ENCODE measurements around the gene TBC1D21. TPM values are rescaled to one million over a fixed set of nuclear protein-coding genes. Genes with fewer than 3 reads are reported as not detected.
A peak's percentile ranks its signal among the peaks of the same experiment; 100 is the strongest.

TBC1D21 gene
- total and polyA plus RNA-seq, 2 of the 8 experiments (the other 6 are each of a cell fraction or from before 2014, with no cell fraction given) = not detected

DNA sequence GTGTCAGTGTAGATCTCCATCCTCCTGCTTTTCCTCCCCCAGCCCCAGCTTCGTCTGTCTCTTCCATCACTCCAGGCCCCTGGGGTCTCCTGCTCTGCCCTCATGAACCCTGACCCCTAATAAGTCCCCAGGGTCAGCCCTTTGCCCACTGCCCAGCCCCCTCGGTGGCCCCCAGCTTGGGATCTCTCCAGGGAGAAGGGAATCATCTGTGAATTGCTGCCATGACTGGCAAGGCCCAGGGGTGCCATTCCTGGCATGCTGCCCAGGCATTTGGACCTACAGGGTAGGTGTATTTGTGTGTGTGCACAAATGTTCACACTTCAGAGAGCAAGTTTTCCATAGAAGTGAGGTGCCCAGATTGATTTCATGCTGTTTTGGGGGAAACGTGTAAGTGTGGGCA lies 5.9 kb upstream of the TBC1D21 start:
- Histone ChIP-seq H3K23ac (ENCODE audit: insufficient read length) (no peak overlapping the region), H3K4ac (replicated peaks; ENCODE audit: insufficient read length, low read depth, low read length) (no peak overlapping the region), H2AK5ac (ENCODE audit: low read depth, low read length) (peak overlapping the region; percentile 47; the same call in 1 of the 2 replicates), H3K27ac (ENCODE audit: low read depth, low read length) (no peak overlapping the region), H3K36me3 (ENCODE audit: control insufficient read depth in 2 of 4, insufficient read depth in 4 of 4, low read length in 3 of 4) (no peaks in the 10 kb centered on the region), H2AFZ (ENCODE audit: low read length) (no peak overlapping the region), H3K4me3 (ENCODE audit: extremely low read depth in 1 of 4, insufficient read depth in 2 of 4, low read depth in 3 of 4, low read length in 4 of 4) (no peak overlapping the region), H3K4me1 (replicated peaks in 1 of 4; ENCODE audit: control insufficient read depth in 3 of 4, insufficient read depth in 4 of 4, low read length in 3 of 4) (peaks cover 0 to 2% (median 0%) of the 10 kb centered on the region in 4 experiments; a peak in 4 of 7 replicates), H2BK15ac (ENCODE audit: low read length) (no peak overlapping the region), H2BK12ac (ENCODE audit: low read depth, low read length) (no peak overlapping the region; the same call in 1 of the 2 replicates), H3K9ac (replicated peaks in 1 of 4; ENCODE audit: extremely low read depth in 1 of 4, low read depth in 3 of 4, low read length in 3 of 4) (no peak overlapping the region), H2BK20ac (ENCODE audit: low read length) (no peak overlapping the region; the same call in 1 of the 2 replicates), H3K56ac (replicated peaks; ENCODE audit: insufficient read length, low read depth, low read length) (no peak overlapping the region), H4K91ac (replicated peaks; ENCODE audit: insufficient read length, low read length) (peak overlapping the region; percentile 36), H3K9me3 (ENCODE audit: insufficient read depth in 2 of 2, low read depth in 1 of 2, low read length in 1 of 2) (0 out of 4 replicates have a peak, but pooled peaks cover 0 to 3% of the 10 kb centered on the region in 2 experiments), H3K27me3 (replicated peaks in 1 of 4; ENCODE audit: control insufficient read depth in 3 of 4, extremely low read depth in 1 of 4, insufficient read depth in 3 of 4, low read length in 3 of 4) (no peaks in the 10 kb centered on the region), H4K20me1 (replicated peaks in 1 of 2; ENCODE audit: control insufficient read depth in 1 of 2, insufficient read depth in 2 of 2, low read length in 2 of 2) (no peaks in the 10 kb centered on the region), H3K4me2 (ENCODE audit: insufficient read depth in 1 of 2, low read depth in 2 of 2, low read length in 2 of 2) (no peak overlapping the region), H2BK5ac (ENCODE audit: low read depth, low read length) (no peak overlapping the region), H3K79me2 (ENCODE audit: control insufficient read depth in 1 of 2, insufficient read depth in 2 of 2, low read length in 2 of 2) (no peaks in the 10 kb centered on the region), H4K8ac (ENCODE audit: extremely low read depth, insufficient read depth, low read length) (no peak overlapping the region), H3K23me2 (ENCODE audit: low read depth, low read length) (no peaks in the 10 kb centered on the region), H2BK120ac (replicated peaks; ENCODE audit: low read depth, low read length) (no peak overlapping the region), H3K79me1 (ENCODE audit: low read depth, low read length) (no peaks in the 10 kb centered on the region), H4K5ac (ENCODE audit: insufficient read length, low read depth, low read length) (no peak overlapping the region), H3K14ac (ENCODE audit: insufficient read length) (no peak overlapping the region), H3K18ac (ENCODE audit: extremely low read depth, low read length) (peak overlapping the region; percentile 14; the same call in 1 of the 2 replicates)
- POLR2A ChIA-PET (ENCODE audit: partially characterized antibody) = interaction anchor here (0.7 to 1.3 kb wide), 2 partner anchors 68 to 157 kb away, joined by 3 read pairs; no protein-coding TSS in a partner anchor
- DNase-seq (ENCODE audit: low read depth in 1 of 2, low spot score in 2 of 2) = no peak
- TF ChIP-seq SP4 (IDR thresholded peaks at IDR 0.05; ENCODE audit: low read length) = no peak
- TF ChIP-seq, protein P1, sequence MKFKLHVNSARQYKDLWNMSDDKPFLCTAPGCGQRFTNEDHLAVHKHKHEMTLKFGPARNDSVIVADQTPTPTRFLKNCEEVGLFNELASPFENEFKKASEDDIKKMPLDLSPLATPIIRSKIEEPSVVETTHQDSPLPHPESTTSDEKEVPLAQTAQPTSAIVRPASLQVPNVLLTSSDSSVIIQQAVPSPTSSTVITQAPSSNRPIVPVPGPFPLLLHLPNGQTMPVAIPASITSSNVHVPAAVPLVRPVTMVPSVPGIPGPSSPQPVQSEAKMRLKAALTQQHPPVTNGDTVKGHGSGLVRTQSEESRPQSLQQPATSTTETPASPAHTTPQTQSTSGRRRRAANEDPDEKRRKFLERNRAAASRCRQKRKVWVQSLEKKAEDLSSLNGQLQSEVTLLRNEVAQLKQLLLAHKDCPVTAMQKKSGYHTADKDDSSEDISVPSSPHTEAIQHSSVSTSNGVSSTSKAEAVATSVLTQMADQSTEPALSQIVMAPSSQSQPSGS (IDR thresholded peaks at IDR 0.05; ENCODE audit: low read length) = no peak
- CTCF ChIA-PET (ENCODE audit: partially characterized antibody) = interaction anchor here (0.6 to 6.5 kb wide), 37 partner anchors 7 to 271 kb away, joined by 3 to 36 read pairs (median 5); partner anchors contain the start of genes LOXL1 and TBC1D21
- FAIRE-seq = no peak
- WGBS, 2 experiments (ENCODE audit: extremely low coverage in 1 of 2, insufficient coverage in 1 of 2, insufficient read length in 1 of 2, insufficient replicate concordance in 2 of 2, low coverage in 1 of 2, low lambda C conversion rate in 2 of 2, missing lambda C conversion rate in 1 of 2) = 84% methylated on average over 3 of the region's 3 CpGs; no CpG with 5 or more reads in 1 of the 2 experiments

All from H1 (cell line).